OCI-LY7 (cell line): ENCODE measurements around the gene DNAJB9. TPM values are rescaled to one million over a fixed set of nuclear protein-coding genes. Genes with fewer than 3 reads are reported as not detected.
"Not testable (repeated sequence)": the region's sequence is repeated elsewhere in the genome, so short reads cannot be mapped to it uniquely, and the experiment has no call there.

Experiments
- BruUV-seq: library from RNA; stranded (reverse); fragments of 400-500 nt; replicated peaks from 2 replicates; lab custom pipeline; 2021; lab: Mats Ljungman, UMichigan
- CTCF ChIA-PET: fragments of 300-600 bp; sonication (Branson Sonifier 250); formaldehyde crosslinking; loops from one replicate; lab custom pipeline; 2022; ENCODE audit warnings: antibody characterized with exemption; ENCODE audit not compliant: unreplicated experiment; lab: Charles Lee
- POLR2A ChIA-PET: fragments of 300-600 bp; sonication (Branson Sonifier 250); formaldehyde crosslinking; loops from one replicate; lab custom pipeline; 2022; ENCODE audit warnings: antibody characterized with exemption; lab: Charles Lee
- DNase-seq: peaks from one replicate; pipeline ENCODE4 v3.0.0-alpha.2; 2015; ENCODE audit warnings: low spot score
- H2AFZ ChIP-seq: fragments of 200-600 bp; sonication (generic), shearing (Covaris generic); 2 replicates; pipeline ENCODE4 v1.6.1; 2014; ENCODE audit warnings: mild to moderate bottlenecking, antibody characterized with exemption, low read length, moderate library complexity
- H3K27ac ChIP-seq: fragments of 200-600 bp; sonication (generic); 2 replicates; pipeline ENCODE4 v1.5.1; 2014; ENCODE audit warnings: mixed run types, low read depth, mild to moderate bottlenecking, moderate library complexity, low read length, inconsistent platforms; ENCODE audit not compliant: poor library complexity, severe bottlenecking
- H3K36me3 ChIP-seq: fragments of 200-600 bp; sonication (generic); 2 replicates; pipeline ENCODE4 v1.6.1; 2014; ENCODE audit warnings: mild to moderate bottlenecking, antibody characterized with exemption, low read length, moderate library complexity, mixed read lengths; ENCODE audit not compliant: insufficient read depth
- H3K4me1 ChIP-seq: fragments of 200-600 bp; sonication (generic); 2 replicates; pipeline ENCODE4 v1.5.1; 2014; ENCODE audit warnings: mild to moderate bottlenecking, low read length; ENCODE audit not compliant: insufficient read depth, poor library complexity, severe bottlenecking
- H3K4me2 ChIP-seq: fragments of 200-600 bp; sonication (generic); 2 replicates; pipeline ENCODE4 v1.6.1; 2014; ENCODE audit warnings: mild to moderate bottlenecking, low read length
- H3K4me3 ChIP-seq: fragments of 200-600 bp; sonication (generic); 2 replicates; pipeline ENCODE4 v1.5.1; 2014; ENCODE audit warnings: mild to moderate bottlenecking, low read depth, low read length; ENCODE audit not compliant: poor library complexity, severe bottlenecking
- H3K79me2 ChIP-seq: fragments of 200-600 bp; sonication (generic); 2 replicates; pipeline ENCODE4 v1.6.1; 2016; ENCODE audit warnings: low read depth, mild to moderate bottlenecking, low read length, moderate library complexity, mixed read lengths; ENCODE audit not compliant: insufficient read depth
- H3K9me2 ChIP-seq: fragments of 200-600 bp; sonication (generic); 2 replicates; pipeline ENCODE4 v1.6.1; 2016; ENCODE audit warnings: mild to moderate bottlenecking, low read length, mixed read lengths; ENCODE audit not compliant: insufficient read depth
- H3K9me3 ChIP-seq: fragments of 200-600 bp; sonication (generic); 2 replicates; pipeline ENCODE4 v1.6.1; 2014; ENCODE audit warnings: mild to moderate bottlenecking, mixed run types, low read length, mixed read lengths
- H4K20me1 ChIP-seq: fragments of 200-600 bp; sonication (generic); 2 replicates; pipeline ENCODE4 v1.6.1; 2014; ENCODE audit warnings: mild to moderate bottlenecking, antibody characterized with exemption, low read length, moderate library complexity, mixed read lengths; ENCODE audit not compliant: insufficient read depth
- EZH2phosphoT487 ChIP-seq: fragments of 200-600 bp; sonication (generic); IDR thresholded peaks from 2 replicates; pipeline ENCODE4 v1.6.1; 2018; ENCODE audit warnings: low read depth, borderline replicate concordance, mild to moderate bottlenecking, mixed run types, antibody characterized with exemption, low read length, moderate library complexity, mixed read lengths
- intact Hi-C: fragments of 100-400 bp; cut with micrococcal nuclease; formaldehyde crosslinking; loops from one replicate; pipeline ENCODE4 v1.10.0; 2022; ENCODE audit not compliant: unreplicated experiment
- total RNA-seq, 2 experiments: library from RNA; depleted of rRNA in 1 of 2; stranded (reverse); fragments of >200 nt in 1 of 2; shearing (Covaris generic) in 1 of 2; gene quantifications; 2 replicates each; pipeline ENCODE4 v1.2.3, GENCODE V29; 2014 to 2022
- TF ChIP-seq, protein P1 (sequence below): fragments of 200-600 bp; sonication (generic); conservative IDR thresholded peaks from 2 replicates; pipeline ENCODE4 v1.5.1; 2014; ENCODE audit warnings: mild to moderate bottlenecking, antibody characterized with exemption, low read length, moderate library complexity, mixed read lengths

The DNAJB9 gene
- total RNA-seq, 2 experiments from 2014 or later, result 11.4 to 20.3 TPM

DNA sequence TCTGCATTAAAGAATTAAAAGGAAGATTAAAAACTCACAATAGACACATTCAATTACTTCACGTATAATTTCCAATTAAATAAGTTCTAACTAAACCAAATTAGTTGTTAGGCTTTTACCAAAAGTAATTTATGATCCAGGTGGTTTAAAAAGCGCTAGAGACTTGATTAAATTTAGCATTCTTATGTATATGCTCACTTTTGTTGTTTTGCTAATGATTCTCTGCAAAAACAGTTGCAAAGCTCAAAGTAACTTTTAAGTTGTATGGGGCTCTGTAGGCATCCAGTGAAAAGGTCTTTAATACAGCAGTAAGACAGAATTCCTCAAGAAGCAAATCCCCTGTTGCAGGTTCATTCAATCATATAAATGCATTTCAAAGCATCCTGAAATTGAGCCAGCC is 28.2 kb upstream of the DNAJB9 start:
- Histone ChIP-seq H4K20me1 (no peaks in the 10 kb centered on the region), H2AFZ (no peak overlapping the region), H3K4me3 (no peak overlapping the region), H3K9me3 (no peaks in the 10 kb centered on the region), H3K4me1 (no peaks in the 10 kb centered on the region), H3K79me2 (no peaks in the 10 kb centered on the region), H3K9me2 (no peaks in the 10 kb centered on the region), H3K4me2 (no peak overlapping the region), H3K36me3 (no peaks in the 10 kb centered on the region), H3K27ac (no peak overlapping the region)
- no TSS peak for BruUV-seq
- TF ChIP-seq, protein P1, sequence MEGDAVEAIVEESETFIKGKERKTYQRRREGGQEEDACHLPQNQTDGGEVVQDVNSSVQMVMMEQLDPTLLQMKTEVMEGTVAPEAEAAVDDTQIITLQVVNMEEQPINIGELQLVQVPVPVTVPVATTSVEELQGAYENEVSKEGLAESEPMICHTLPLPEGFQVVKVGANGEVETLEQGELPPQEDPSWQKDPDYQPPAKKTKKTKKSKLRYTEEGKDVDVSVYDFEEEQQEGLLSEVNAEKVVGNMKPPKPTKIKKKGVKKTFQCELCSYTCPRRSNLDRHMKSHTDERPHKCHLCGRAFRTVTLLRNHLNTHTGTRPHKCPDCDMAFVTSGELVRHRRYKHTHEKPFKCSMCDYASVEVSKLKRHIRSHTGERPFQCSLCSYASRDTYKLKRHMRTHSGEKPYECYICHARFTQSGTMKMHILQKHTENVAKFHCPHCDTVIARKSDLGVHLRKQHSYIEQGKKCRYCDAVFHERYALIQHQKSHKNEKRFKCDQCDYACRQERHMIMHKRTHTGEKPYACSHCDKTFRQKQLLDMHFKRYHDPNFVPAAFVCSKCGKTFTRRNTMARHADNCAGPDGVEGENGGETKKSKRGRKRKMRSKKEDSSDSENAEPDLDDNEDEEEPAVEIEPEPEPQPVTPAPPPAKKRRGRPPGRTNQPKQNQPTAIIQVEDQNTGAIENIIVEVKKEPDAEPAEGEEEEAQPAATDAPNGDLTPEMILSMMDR, result no peak
- no peak for TF ChIP-seq EZH2phosphoT487
- intact Hi-C loops, result no loop called here
- ChIA-PET POLR2A (interaction anchor here (0.5 to 1.5 kb wide), 5 partner anchors 20 to 1525 kb away, joined by 3 read pairs; no protein-coding TSS in a partner anchor), CTCF (no interaction called here)
- no peak for DNase-seq

DNA sequence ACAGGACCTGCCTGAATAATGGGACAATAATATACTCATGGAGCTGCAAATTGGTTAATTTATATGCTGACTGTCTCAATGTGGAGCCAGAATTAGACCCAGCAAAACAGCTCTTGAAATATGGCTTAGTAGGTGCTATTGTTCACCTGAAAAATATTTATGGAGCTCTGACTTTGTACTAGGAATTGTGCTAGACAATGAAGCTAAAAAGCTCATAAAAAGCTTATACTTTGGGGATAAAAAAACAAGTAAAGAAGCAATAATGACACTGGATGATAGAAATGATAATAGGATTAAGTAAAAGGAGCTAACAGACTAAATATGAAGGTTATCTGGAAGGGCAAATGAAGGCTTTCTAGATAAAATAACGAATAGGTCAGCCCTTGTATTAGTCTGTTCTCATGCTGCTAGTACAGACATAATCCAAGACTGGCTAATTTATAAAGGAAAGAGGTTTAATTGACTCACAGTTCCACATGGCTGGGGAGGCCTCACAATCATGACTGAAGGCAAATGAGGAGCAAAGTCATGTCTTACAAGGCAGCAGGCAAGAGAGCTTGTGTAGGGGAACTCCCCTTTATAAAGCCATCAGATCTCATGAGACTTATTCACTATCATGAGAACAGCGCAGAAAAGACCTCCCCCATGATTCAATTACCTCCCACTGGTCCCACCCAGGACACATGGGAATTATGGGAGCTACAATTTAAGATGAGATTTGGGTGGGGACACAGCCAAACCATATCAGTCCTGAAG is 21.4 kb upstream of the DNAJB9 start:
- H3K79me2 ChIP-seq, CTCF ChIA-PET, H4K20me1 ChIP-seq, H3K9me3 ChIP-seq, intact Hi-C loops, H3K36me3 ChIP-seq, BruUV-seq, H3K4me3 ChIP-seq, H3K27ac ChIP-seq, H2AFZ ChIP-seq, H3K4me2 ChIP-seq, DNase-seq, H3K9me2 ChIP-seq: not testable (repeated sequence)
- peaks cover 20% of the 10 kb centered on the region for H3K4me1 ChIP-seq
- POLR2A ChIA-PET, result interaction anchor here (0.6 to 2.1 kb wide), 10 partner anchors 10 to 1491 kb away, joined by 3 to 9 read pairs (median 4); partner anchors contain the start of genes DNAJB9, PNPLA8 and THAP5

DNA sequence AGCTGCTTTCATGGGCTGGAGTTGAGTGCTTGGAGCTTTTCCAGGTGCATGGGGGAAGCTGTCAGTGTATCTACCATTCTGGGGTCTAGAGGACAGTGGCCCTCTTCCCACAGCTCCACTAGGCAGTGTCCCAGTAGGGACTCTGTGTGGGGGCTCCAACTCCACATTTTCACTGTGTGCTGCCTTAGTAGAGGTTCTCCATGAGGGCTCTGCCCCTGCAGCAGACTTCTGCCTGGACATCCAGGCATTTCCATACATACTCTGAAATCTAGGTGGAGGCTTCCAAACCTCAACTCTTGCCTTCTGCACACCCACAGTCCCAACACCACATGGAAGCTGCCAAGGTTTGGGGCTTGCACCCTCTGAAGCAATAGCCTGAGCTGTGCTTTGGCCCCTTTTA is 13.0 kb upstream of the DNAJB9 start:
- Histone ChIP-seq H3K9me3 (peaks cover 38% of the 10 kb centered on the region), H3K4me1 (peaks cover 13% of the 10 kb centered on the region), H3K36me3 (peaks cover 21% of the 10 kb centered on the region)
- H4K20me1 ChIP-seq, POLR2A ChIA-PET, H3K4me3 ChIP-seq, BruUV-seq, H3K4me2 ChIP-seq, H3K27ac ChIP-seq, H3K9me2 ChIP-seq, intact Hi-C loops, H2AFZ ChIP-seq, CTCF ChIA-PET, DNase-seq, H3K79me2 ChIP-seq: not testable (repeated sequence)
